ENCODE results near the gene GDA.
"Not testable (repeated sequence)": the region's sequence is repeated elsewhere in the genome, so short reads cannot be mapped to it uniquely, and the experiment has no call there.

GDA gene

GRCh38 chr9:72290311-72290710 lies 141.1 kb downstream of the GDA start:
- no peak for DNase-seq

- DNase-seq, result not testable (repeated sequence)
Measured at GRCh38 chr9:72291576-72291975, 142.3 kb downstream of the GDA start.

GRCh38 chr9:72292256-72292682 lies 143.0 kb downstream of the GDA start:
- DNase-seq, result no peak

- DNase-seq, result no peak
Measured at GRCh38 chr9:72292874-72293607, 143.8 kb downstream of the GDA start.

- DNase-seq, result no peak
Measured at GRCh38 chr9:72294936-72295335, 145.7 kb downstream of the GDA start.

GRCh38 chr9:72297516-72297915 lies 148.3 kb downstream of the GDA start:
- DNase-seq, result no peak

GRCh38 chr9:72299017-72299603 lies 149.9 kb downstream of the GDA start:
- no peak for DNase-seq

- DNase-seq, result no peak
Measured at GRCh38 chr9:72300873-72301272, 151.6 kb downstream of the GDA start.

Measured in NCI-H510A (cell line).